HCT116 (cell line): ENCODE measurements around the gene TSPAN6. TPM values are rescaled to one million over a fixed set of nuclear protein-coding genes. Genes with fewer than 3 reads are reported as not detected.
A peak's percentile ranks its signal among the peaks of the same experiment; 100 is the strongest.

ENCODE experiments used
- ATAC-seq: fragments of 200-7000 bp; cut with Tn5 transposase; 2 replicates; pipeline ENCODE4 v1.9.1; 2020; ENCODE audit warnings: mild to moderate bottlenecking, moderate library complexity
- BruUV-seq: library from RNA; stranded (reverse); fragments of 400-500 nt; replicated peaks from 2 replicates; lab custom pipeline; 2021; lab: Mats Ljungman, UMichigan
- CTCF ChIA-PET: fragments of 300-600 bp; sonication (Branson Sonifier 250); formaldehyde crosslinking; loops from one replicate; lab custom pipeline; 2021; ENCODE audit warnings: antibody characterized with exemption; lab: Charles Lee
- POLR2A ChIA-PET: fragments of 300-600, 350-600 bp; sonication (Branson Sonifier 250); formaldehyde crosslinking; loops from one replicate; lab custom pipeline; 2021; ENCODE audit warnings: antibody characterized with exemption; lab: Charles Lee
- RAD21 ChIA-PET, 2 experiments: fragments of 300-600 bp; sonication (Branson Sonifier 250); formaldehyde crosslinking; loops; one replicate each; lab custom pipeline; 2023; ENCODE audit warnings: low total read pairs in 2 of 2; ENCODE audit not compliant: uncharacterized antibody in 2 of 2, unreplicated experiment in 2 of 2, low non-redundant PET in 1 of 2; lab: Charles Lee
- DNase-seq: peaks from one replicate; pipeline ENCODE4 v3.0.0-alpha.2; 2010; ENCODE audit warnings: low read depth, low spot score
- H2AFZ ChIP-seq: fragments of 200-600 bp; shearing (Covaris generic), sonication (generic); 2 replicates; pipeline ENCODE4 v1.6.1; 2017; ENCODE audit warnings: low read depth, mixed run types, mixed read lengths, antibody characterized with exemption, low read length; ENCODE audit not compliant: poor library complexity, severe bottlenecking
- H3K27ac ChIP-seq: 2 replicates; pipeline ENCODE4 v1.5.1; 2012; ENCODE audit warnings: low read depth, low read length
- H3K27me3 ChIP-seq: fragments of 200-600 bp; sonication (generic); 2 replicates; pipeline ENCODE4 v1.6.1; 2016; ENCODE audit warnings: mixed run types, low read length, mixed read lengths; ENCODE audit not compliant: insufficient read depth
- H3K36me3 ChIP-seq, 2 experiments: fragments of 200-500 bp in 1 of 2; fragments of 200-600 bp in 1 of 2; sonication (Bioruptor generic) in 1 of 2; sonication (generic) in 1 of 2; 2 replicates each; pipeline versions ENCODE4 v1.5.1 to v1.6.1; 2014 to 2016; ENCODE audit warnings: low read length in 2 of 2, inconsistent platforms in 1 of 2, mixed read lengths in 1 of 2, mixed run types in 1 of 2; ENCODE audit not compliant: insufficient read depth in 2 of 2, control insufficient read depth in 1 of 2
- H3K4me1 ChIP-seq, 2 experiments: fragments of 200-600 bp in 1 of 2; sonication (generic) in 1 of 2; 2 replicates each; pipeline versions ENCODE4 v1.5.1 to v1.6.1; 2012 to 2017; ENCODE audit warnings: low read length in 2 of 2, inconsistent platforms in 1 of 2, mild to moderate bottlenecking in 1 of 2, mixed read lengths in 1 of 2, mixed run types in 1 of 2, moderate library complexity in 1 of 2; ENCODE audit not compliant: insufficient read depth in 2 of 2, control insufficient read depth in 1 of 2
- H3K4me2 ChIP-seq: fragments of 200-600 bp; sonication (generic); 2 replicates; pipeline ENCODE4 v1.6.1; 2017; ENCODE audit warnings: mixed run types, low read length, mixed read lengths
- H3K4me3 ChIP-seq, 2 experiments: fragments of 200-600 bp in 1 of 2; sonication (generic) in 1 of 2; replicated peaks in 1 of 2; 2 replicates each; pipeline ENCODE4 v1.5.1; 2011 to 2016; ENCODE audit warnings: low read length in 2 of 2, control low read depth in 1 of 2, low read depth in 1 of 2, mild to moderate bottlenecking in 1 of 2, mixed read lengths in 1 of 2, mixed run types in 1 of 2
- H3K79me2 ChIP-seq: fragments of 200-600 bp; sonication (generic); 2 replicates; pipeline ENCODE4 v1.6.1; 2017; ENCODE audit warnings: mild to moderate bottlenecking, mixed run types, low read length, moderate library complexity, mixed read lengths; ENCODE audit not compliant: insufficient read depth
- H3K9ac ChIP-seq: fragments of 200-600 bp; sonication (generic); 2 replicates; pipeline ENCODE4 v1.6.1; 2016; ENCODE audit warnings: low read length, mixed read lengths
- H3K9me2 ChIP-seq: fragments of 200-600 bp; sonication (generic), shearing (Covaris generic); 2 replicates; pipeline ENCODE4 v1.6.1; 2017; ENCODE audit warnings: mixed run types, mild to moderate bottlenecking, moderate library complexity; ENCODE audit not compliant: insufficient read depth
- H3K9me3 ChIP-seq, 2 experiments: fragments of 200-500 bp in 1 of 2; fragments of 200-600 bp in 1 of 2; sonication (Bioruptor generic) in 1 of 2; sonication (generic) in 1 of 2; 2 replicates each; pipeline ENCODE4 v1.6.1; 2014 to 2017; ENCODE audit warnings: low read length in 2 of 2, mixed read lengths in 2 of 2, inconsistent platforms in 1 of 2, low read depth in 1 of 2, mild to moderate bottlenecking in 1 of 2, mixed run types in 1 of 2, moderate library complexity in 1 of 2; ENCODE audit not compliant: control insufficient read depth in 1 of 2, insufficient read depth in 1 of 2
- H4K20me1 ChIP-seq: fragments of 200-600 bp; sonication (generic), shearing (Covaris generic); 2 replicates; pipeline ENCODE4 v1.6.1; 2017; ENCODE audit warnings: mixed run types, mild to moderate bottlenecking, moderate library complexity; ENCODE audit not compliant: insufficient read depth
- CBX3 ChIP-seq: IDR thresholded peaks from 2 replicates; pipeline ENCODE4 v1.6.1; 2012; ENCODE audit warnings: low read depth
- CEBPB ChIP-seq: IDR thresholded peaks from 2 replicates; pipeline ENCODE4 v1.6.1; 2012; ENCODE audit warnings: low read depth
- EGR1 ChIP-seq: IDR thresholded peaks from 2 replicates; pipeline ENCODE4 v1.6.1; 2012; ENCODE audit warnings: low read depth
- EZH2phosphoT487 ChIP-seq: fragments of 200-600 bp; IDR thresholded peaks from 2 replicates; pipeline ENCODE4 v1.6.1; 2018; ENCODE audit warnings: antibody characterized with exemption, borderline replicate concordance
- FOSL1 ChIP-seq: IDR thresholded peaks from 2 replicates; pipeline ENCODE4 v1.6.1; 2012; ENCODE audit warnings: low read depth
- JUND ChIP-seq: IDR thresholded peaks from 2 replicates; pipeline ENCODE4 v1.6.1; 2012
- MAX ChIP-seq: IDR thresholded peaks from 2 replicates; pipeline ENCODE4 v1.6.1; 2012
- POLR2A ChIP-seq: IDR thresholded peaks from 2 replicates; pipeline ENCODE4 v1.7.0; 2011; ENCODE audit warnings: borderline replicate concordance; ENCODE audit not compliant: insufficient read depth, insufficient read length; ENCODE audit errors: extremely low read depth
- POLR2AphosphoS5 ChIP-seq: IDR thresholded peaks from 2 replicates; pipeline ENCODE4 v1.6.1; 2011; ENCODE audit warnings: mild to moderate bottlenecking, low read depth, low read length, moderate library complexity
- SIN3A ChIP-seq: IDR thresholded peaks from 2 replicates; pipeline ENCODE4 v1.6.1; 2012; ENCODE audit warnings: low read depth
- SP1 ChIP-seq: IDR thresholded peaks from 2 replicates; pipeline ENCODE4 v1.6.1; 2012; ENCODE audit warnings: low read depth
- SRF ChIP-seq: IDR thresholded peaks from 2 replicates; pipeline ENCODE4 v1.6.1; 2012; ENCODE audit warnings: low read depth
- TCF7L2 ChIP-seq: IDR thresholded peaks from 2 replicates; pipeline ENCODE4 v1.7.0; 2011; ENCODE audit warnings: borderline replicate concordance, inconsistent platforms; ENCODE audit not compliant: insufficient read depth, insufficient read length; ENCODE audit errors: extremely low read depth
- ZBTB33 ChIP-seq: IDR thresholded peaks from 2 replicates; pipeline ENCODE4 v1.6.1; 2011; ENCODE audit warnings: mild to moderate bottlenecking, low read length, moderate library complexity; ENCODE audit not compliant: insufficient replicate concordance; ENCODE audit errors: extremely low read depth
- ZNF274 ChIP-seq: fragments of 200-500 bp; sonication (Bioruptor generic); IDR thresholded peaks from 2 replicates; pipeline ENCODE4 v1.6.1; 2014; ENCODE audit warnings: mild to moderate bottlenecking, low read depth, low read length, inconsistent platforms
- intact Hi-C: fragments of 100-400 bp; cut with micrococcal nuclease; formaldehyde crosslinking; loops from 2 replicates; pipeline ENCODE4 v1.10.0; 2022
- total RNA-seq: library from RNA; stranded (reverse); gene quantifications from one replicate; pipeline ENCODE4 v1.2.1, GENCODE V29; 2021; ENCODE audit not compliant: unreplicated experiment
- TF ChIP-seq, protein P1 (sequence below): IDR thresholded peaks from 2 replicates; pipeline ENCODE4 v1.6.1; 2012

Gene TSPAN6
- total RNA-seq, 1 experiment from 2014 or later, result 25.0 TPM

GRCh38 chrX:100643956-100644860 lies 7.6 kb upstream of the TSPAN6 start, which contains the start of gene SRPX2:
Gene SRPX2 (plus strand): TSS chrX:100644199. CDS start chrX:100646323, 2,124 bp downstream.
- Histone ChIP-seq H3K9me3 (no peaks in the 10 kb centered on the region), H3K36me3 (no peaks in the 10 kb centered on the region), H4K20me1 (no peaks in the 10 kb centered on the region), H3K27me3 (no peaks in the 10 kb centered on the region), H3K27ac (peak within 1 kb of the TSS; percentile 33; the same call in 1 of the 2 replicates), H3K4me1 (peaks cover 23 to 61% of the 10 kb centered on the region in 2 experiments), H3K79me2 (no peaks in the 10 kb centered on the region), H3K4me3 (peak within 1 kb of the TSS; percentile 22 to 52), H3K9me2 (no peaks in the 10 kb centered on the region), H3K4me2 (peak within 1 kb of the TSS; percentile 75), H2AFZ (peak within 1 kb of the TSS; percentile 49)
- ATAC-seq (peak; percentile 92), DNase-seq (peak; percentile 63)
- CTCF ChIA-PET, result no interaction called here
- RAD21 ChIA-PET, result no interaction called here
- intact Hi-C loops, result no loop called here
- POLR2A ChIA-PET, result interaction anchor here (0.6 kb wide), 1 partner anchor 65 kb away, joined by 3 read pairs; no protein-coding TSS in a partner anchor
- BruUV-seq, result TSS peak; percentile 82
- TF ChIP-seq SRF, result peak; percentile 54; the same call in 1 of the 2 replicates
- no peak for TF ChIP-seq ZNF274
- TF ChIP-seq ZBTB33, result no peak
- peak; percentile 78 for TF ChIP-seq CEBPB
- peak; percentile 42; the same call in 1 of the 2 replicates for TF ChIP-seq CBX3
- no peak for TF ChIP-seq POLR2A
- TF ChIP-seq POLR2AphosphoS5, result peak; percentile 43; the same call in 1 of the 2 replicates
- TF ChIP-seq EGR1, result 0 out of 2 replicates have a peak, but pooled peaks have one; percentile 25
- TF ChIP-seq TCF7L2, result peak; percentile 42
- TF ChIP-seq SIN3A, result peak; percentile 58; the same call in 1 of the 2 replicates
- TF ChIP-seq FOSL1, result peak; percentile 91
- TF ChIP-seq MAX, result peak; percentile 6; the same call in 1 of the 2 replicates
- peak; percentile 71 for TF ChIP-seq SP1
- peak; percentile 87 for TF ChIP-seq JUND
- TF ChIP-seq EZH2phosphoT487, result no peak
- TF ChIP-seq, protein P1, sequence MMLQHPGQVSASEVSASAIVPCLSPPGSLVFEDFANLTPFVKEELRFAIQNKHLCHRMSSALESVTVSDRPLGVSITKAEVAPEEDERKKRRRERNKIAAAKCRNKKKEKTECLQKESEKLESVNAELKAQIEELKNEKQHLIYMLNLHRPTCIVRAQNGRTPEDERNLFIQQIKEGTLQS, result 0 out of 2 replicates have a peak, but pooled peaks have one; percentile 43
- TF ChIP-seq, all 23 proteins: peak for 12
- peak within 1 kb of the TSS; percentile 42 for H3K9ac ChIP-seq
